ENCODE measurements around the gene INVS.
"Not testable (repeated sequence)": the region's sequence is repeated elsewhere in the genome, so short reads cannot be mapped to it uniquely, and the experiment has no call there.

GRCh38 chr9:100076256-100076655 lies 22.8 kb upstream of the INVS start:
- not testable (repeated sequence) for TF ChIP-seq EZH2 (IDR thresholded peaks at IDR 0.05; ENCODE audit: insufficient read depth, poor library complexity, severe bottlenecking); EZH2phosphoT487 (IDR thresholded peaks at IDR 0.05; ENCODE audit: insufficient read depth, low read depth)

Data from GM23248 (cell line).